Astrocyte (in vitro differentiated cells and primary cell): ENCODE results near the gene ZCCHC8.

ENCODE experiments used
- EZH2 ChIP-seq: IDR thresholded peaks from 2 replicates; pipeline ENCODE4 v1.6.1; 2012; ENCODE audit warnings: mild to moderate bottlenecking, low read length, inconsistent platforms; ENCODE audit not compliant: insufficient read depth
- TF ChIP-seq, protein P1 (sequence below): IDR thresholded peaks from 2 replicates; pipeline ENCODE4 v1.5.1; 2011; ENCODE audit warnings: low read depth, mild to moderate bottlenecking, inconsistent platforms, low read length, moderate library complexity; ENCODE audit not compliant: insufficient read depth

DNA sequence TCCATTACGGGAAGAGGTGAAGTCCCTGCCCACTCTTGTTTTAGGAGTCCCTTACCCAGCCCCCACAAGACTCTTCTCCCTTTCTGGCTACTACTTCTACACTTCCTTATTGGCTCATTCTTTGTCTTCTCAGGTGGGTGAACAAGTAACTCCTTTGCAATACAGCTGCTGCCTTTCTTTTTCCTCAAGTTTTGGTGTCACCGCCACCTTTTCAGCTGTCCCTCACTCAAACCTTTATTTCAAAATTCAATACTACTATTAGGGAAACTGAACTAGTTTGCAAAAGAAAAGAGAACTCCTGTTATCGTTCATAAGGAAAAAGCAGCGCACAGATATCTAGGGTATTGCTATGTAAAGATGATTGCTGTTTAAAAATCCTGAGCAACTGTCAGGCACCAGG is 19.9 kb upstream of the ZCCHC8 start:
- TF ChIP-seq, protein P1, sequence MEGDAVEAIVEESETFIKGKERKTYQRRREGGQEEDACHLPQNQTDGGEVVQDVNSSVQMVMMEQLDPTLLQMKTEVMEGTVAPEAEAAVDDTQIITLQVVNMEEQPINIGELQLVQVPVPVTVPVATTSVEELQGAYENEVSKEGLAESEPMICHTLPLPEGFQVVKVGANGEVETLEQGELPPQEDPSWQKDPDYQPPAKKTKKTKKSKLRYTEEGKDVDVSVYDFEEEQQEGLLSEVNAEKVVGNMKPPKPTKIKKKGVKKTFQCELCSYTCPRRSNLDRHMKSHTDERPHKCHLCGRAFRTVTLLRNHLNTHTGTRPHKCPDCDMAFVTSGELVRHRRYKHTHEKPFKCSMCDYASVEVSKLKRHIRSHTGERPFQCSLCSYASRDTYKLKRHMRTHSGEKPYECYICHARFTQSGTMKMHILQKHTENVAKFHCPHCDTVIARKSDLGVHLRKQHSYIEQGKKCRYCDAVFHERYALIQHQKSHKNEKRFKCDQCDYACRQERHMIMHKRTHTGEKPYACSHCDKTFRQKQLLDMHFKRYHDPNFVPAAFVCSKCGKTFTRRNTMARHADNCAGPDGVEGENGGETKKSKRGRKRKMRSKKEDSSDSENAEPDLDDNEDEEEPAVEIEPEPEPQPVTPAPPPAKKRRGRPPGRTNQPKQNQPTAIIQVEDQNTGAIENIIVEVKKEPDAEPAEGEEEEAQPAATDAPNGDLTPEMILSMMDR, result no peak
- no peak for TF ChIP-seq EZH2
